Smooth muscle cell (in vitro differentiated cells): ENCODE data around the gene MAP3K8. TPM values are rescaled to one million over a fixed set of nuclear protein-coding genes. Genes with fewer than 3 reads are reported as not detected.

Experiments
- DNase-seq: peaks from one replicate; lab custom pipeline; 2025; ENCODE audit not compliant: unreplicated experiment; lab: John Stamatoyannopoulos, UW
- H2AFZ ChIP-seq: fragments of 200-600 bp; sonication (generic); 2 replicates; pipeline ENCODE4 v1.6.0; 2016; ENCODE audit warnings: antibody characterized with exemption, low read depth, mild to moderate bottlenecking
- H3F3A ChIP-seq: fragments of 200-600 bp; sonication (generic); 2 replicates; pipeline ENCODE4 v1.6.0; 2017; ENCODE audit warnings: antibody characterized with exemption, low read depth
- H3K27ac ChIP-seq: fragments of 200-600 bp; sonication (generic); 2 replicates; pipeline ENCODE4 v1.5.1; 2016; ENCODE audit warnings: low read depth, mild to moderate bottlenecking
- H3K27me3 ChIP-seq: fragments of 200-600 bp; sonication (generic); 2 replicates; pipeline ENCODE4 v1.6.1; 2016; ENCODE audit warnings: low read depth, mild to moderate bottlenecking
- H3K36me3 ChIP-seq: fragments of 200-600 bp; sonication (generic); 2 replicates; pipeline ENCODE4 v1.5.1; 2016; ENCODE audit warnings: low read depth
- H3K4me1 ChIP-seq: fragments of 200-600 bp; sonication (generic); 2 replicates; pipeline ENCODE4 v1.5.1; 2016; ENCODE audit warnings: low read depth
- H3K4me2 ChIP-seq: fragments of 200-600 bp; sonication (generic); 2 replicates; pipeline ENCODE4 v1.6.0; 2016; ENCODE audit warnings: mild to moderate bottlenecking
- H3K4me3 ChIP-seq: fragments of 200-600 bp; sonication (generic); 2 replicates; pipeline ENCODE4 v1.5.1; 2016; ENCODE audit warnings: mild to moderate bottlenecking
- H3K79me2 ChIP-seq: fragments of 200-600 bp; sonication (generic); 2 replicates; pipeline ENCODE4 v1.6.0; 2016; ENCODE audit warnings: low read depth, mild to moderate bottlenecking
- H3K9ac ChIP-seq: fragments of 200-600 bp; sonication (generic); 2 replicates; pipeline ENCODE4 v1.6.0; 2016; ENCODE audit warnings: low read depth
- H3K9me3 ChIP-seq: fragments of 200-600 bp; sonication (generic); replicated peaks from 2 replicates; pipeline ENCODE4 v1.5.1; 2016; ENCODE audit warnings: low read depth
- H4K20me1 ChIP-seq: fragments of 200-600 bp; sonication (generic); 2 replicates; pipeline ENCODE4 v1.6.0; 2016; ENCODE audit warnings: low read depth
- WGBS: methylation state at CpG from one replicate; pipeline ENCODE4 v1.1.7; 2016; ENCODE audit warnings: low lambda C conversion rate; 5-methylcytosine and 5-hydroxymethylcytosine counted together
- polyA plus RNA-seq: library from polyadenylated mRNA; unstranded; fragments of >200 nt; fragmentation: Nextera tagmentation; extraction: Ambion mirVana; gene quantifications from 2 replicates; pipeline ENCODE4 v1.2.1, GENCODE V29; 2016
- total RNA-seq: library from RNA; depleted of rRNA; stranded (reverse); fragments of >200 nt; gene quantifications from 2 replicates; pipeline ENCODE4 v1.2.3, GENCODE V29; 2014
- TF ChIP-seq, protein P1 (sequence below): fragments of 200-600 bp; sonication (generic); IDR thresholded peaks from 2 replicates; pipeline ENCODE4 v1.5.1; 2017; ENCODE audit warnings: borderline replicate concordance, mild to moderate bottlenecking, antibody characterized with exemption; ENCODE audit not compliant: insufficient read depth, poor library complexity, severe bottlenecking

The MAP3K8 gene
- total RNA-seq (10.4 and 23.5 TPM in 2 replicates), polyA plus RNA-seq (18.5 and 19.3 TPM in 2 replicates)

DNA sequence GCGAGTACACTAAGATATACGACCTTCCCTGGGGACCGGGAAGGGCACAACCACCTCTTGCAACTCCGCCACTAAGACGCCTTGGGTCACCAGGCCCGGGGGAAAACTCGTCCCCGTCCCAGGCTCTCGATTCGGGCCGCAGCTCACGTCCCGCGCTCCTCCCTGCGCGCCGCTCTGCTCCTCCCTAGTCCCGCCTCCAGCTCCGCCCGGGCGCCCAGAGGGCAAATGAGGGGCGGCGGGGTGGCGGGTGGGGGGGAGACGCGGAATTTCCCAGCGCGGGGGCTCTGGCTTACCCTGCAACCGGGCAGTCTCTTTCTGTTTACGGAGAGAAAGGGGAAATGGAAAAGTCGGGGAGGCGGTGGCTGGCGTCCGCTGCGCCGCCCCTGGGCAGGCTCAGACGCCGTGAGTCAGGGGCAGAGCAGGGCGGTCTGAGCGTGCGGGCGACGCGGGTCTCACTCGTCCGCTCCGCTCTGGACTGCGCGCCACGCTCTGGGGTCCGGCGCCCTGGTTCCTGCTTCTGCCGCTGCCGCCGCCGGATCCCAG is at the start of gene MAP3K8:
Gene MAP3K8 (plus strand): TSS at position 455 of the 543 bp plus-strand sequence. CDS start 4,755 bp downstream, outside the sequence.
- H3K27me3 ChIP-seq = no peaks in the 10 kb centered on the region
- TF ChIP-seq, protein P1, sequence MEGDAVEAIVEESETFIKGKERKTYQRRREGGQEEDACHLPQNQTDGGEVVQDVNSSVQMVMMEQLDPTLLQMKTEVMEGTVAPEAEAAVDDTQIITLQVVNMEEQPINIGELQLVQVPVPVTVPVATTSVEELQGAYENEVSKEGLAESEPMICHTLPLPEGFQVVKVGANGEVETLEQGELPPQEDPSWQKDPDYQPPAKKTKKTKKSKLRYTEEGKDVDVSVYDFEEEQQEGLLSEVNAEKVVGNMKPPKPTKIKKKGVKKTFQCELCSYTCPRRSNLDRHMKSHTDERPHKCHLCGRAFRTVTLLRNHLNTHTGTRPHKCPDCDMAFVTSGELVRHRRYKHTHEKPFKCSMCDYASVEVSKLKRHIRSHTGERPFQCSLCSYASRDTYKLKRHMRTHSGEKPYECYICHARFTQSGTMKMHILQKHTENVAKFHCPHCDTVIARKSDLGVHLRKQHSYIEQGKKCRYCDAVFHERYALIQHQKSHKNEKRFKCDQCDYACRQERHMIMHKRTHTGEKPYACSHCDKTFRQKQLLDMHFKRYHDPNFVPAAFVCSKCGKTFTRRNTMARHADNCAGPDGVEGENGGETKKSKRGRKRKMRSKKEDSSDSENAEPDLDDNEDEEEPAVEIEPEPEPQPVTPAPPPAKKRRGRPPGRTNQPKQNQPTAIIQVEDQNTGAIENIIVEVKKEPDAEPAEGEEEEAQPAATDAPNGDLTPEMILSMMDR = no peak
- peaks cover 33% of the 10 kb centered on the region for H3K4me1 ChIP-seq
- H3K4me2 ChIP-seq = peak within 1 kb of the TSS; percentile 96
- under 1% methylated on average over 41 of the region's 56 CpGs for WGBS
- peak; percentile 83 for DNase-seq
- H3K9me3 ChIP-seq = no peaks in the 10 kb centered on the region
- peaks cover 27% of the 10 kb centered on the region for H4K20me1 ChIP-seq
- H3K79me2 ChIP-seq = peaks cover 16% of the 10 kb centered on the region
- peak within 1 kb of the TSS; percentile 98 for H3K9ac ChIP-seq
- H2AFZ ChIP-seq = peak within 1 kb of the TSS; percentile 41
- H3F3A ChIP-seq = peaks cover 37% of the 10 kb centered on the region
- H3K27ac ChIP-seq = peak within 1 kb of the TSS; percentile 99
- H3K4me3 ChIP-seq = peak within 1 kb of the TSS; percentile 93
- no peaks in the 10 kb centered on the region for H3K36me3 ChIP-seq

DNA sequence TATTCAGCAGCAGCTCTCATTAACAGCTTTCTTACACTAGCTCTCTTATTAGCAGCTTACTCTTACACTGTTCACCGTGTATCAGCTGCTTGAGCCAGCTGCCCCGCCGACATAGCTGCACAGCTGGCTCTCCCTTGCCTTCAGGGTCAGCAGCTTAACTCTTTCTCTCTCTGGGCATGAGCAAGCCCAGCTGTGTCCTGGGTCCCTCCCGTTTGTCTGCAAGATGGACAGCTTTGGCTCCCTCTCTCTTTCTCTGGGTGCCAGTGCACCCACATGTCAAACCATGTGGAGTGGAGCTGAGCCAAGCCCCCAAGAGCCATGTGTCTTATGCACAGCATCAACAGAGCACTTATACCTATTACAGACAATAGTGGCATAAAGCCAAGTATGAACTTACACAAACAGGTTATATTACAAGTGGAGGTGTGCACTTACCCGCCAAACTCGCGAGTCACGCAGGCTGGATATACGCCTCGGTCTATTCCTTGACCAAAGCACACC is 49.2 kb upstream of the MAP3K8 start:
- Histone ChIP-seq H3K4me3 (no peak overlapping the region), H3K4me1 (no peaks in the 10 kb centered on the region), H3K4me2 (no peak overlapping the region), H3F3A (no peaks in the 10 kb centered on the region), H3K36me3 (no peaks in the 10 kb centered on the region), H2AFZ (no peak overlapping the region), H3K79me2 (no peaks in the 10 kb centered on the region), H3K27ac (no peak overlapping the region), H3K27me3 (no peaks in the 10 kb centered on the region), H3K9ac (no peak overlapping the region), H3K9me3 (no peaks in the 10 kb centered on the region), H4K20me1 (no peaks in the 10 kb centered on the region)
- DNase-seq = no peak
- WGBS = 67% methylated on average over 10 of the region's 10 CpGs
- TF ChIP-seq, protein P1 = peak; percentile 31

DNA sequence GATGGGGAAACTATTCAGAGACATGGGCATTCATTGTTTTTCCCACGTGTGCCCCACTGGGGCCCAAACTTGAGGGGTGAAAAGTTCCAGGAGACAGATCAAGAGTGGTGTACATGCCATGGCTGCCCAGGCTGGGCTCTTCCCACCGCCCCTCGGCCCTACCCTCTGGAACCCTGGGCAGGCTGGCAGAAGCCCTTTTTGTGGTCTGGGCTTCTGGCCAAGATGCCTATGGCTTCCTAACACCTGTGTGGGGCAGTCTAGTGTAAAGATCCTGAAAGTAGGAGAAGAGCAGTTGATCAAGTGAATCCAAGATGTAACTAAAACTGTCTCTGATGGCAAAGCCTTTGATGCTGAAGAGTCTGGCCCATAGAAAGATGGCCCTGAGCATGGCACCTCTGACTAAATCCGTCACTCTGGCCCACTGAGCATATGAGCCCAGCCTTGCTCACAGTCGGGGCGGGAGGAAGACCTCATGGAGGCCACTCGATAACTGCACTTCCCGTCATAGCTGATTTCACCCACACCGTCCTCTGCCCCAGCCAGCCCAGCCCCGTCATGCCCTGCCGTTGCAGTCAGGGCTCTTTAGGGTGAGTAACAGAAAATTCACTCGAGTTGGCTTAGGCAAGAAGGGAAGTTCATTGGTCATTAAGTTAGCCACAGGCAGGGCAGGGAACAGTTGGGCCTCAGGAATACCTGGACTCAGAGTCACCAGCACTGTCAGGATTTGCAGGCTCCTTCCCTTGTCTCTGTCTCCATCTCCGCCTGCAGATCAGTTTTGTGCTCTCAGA is 47.0 kb upstream of the MAP3K8 start:
- no peaks in the 10 kb centered on the region for H3K9me3 ChIP-seq
- H3K4me2 ChIP-seq = no peak overlapping the region
- no peaks in the 10 kb centered on the region for H4K20me1 ChIP-seq
- no peaks in the 10 kb centered on the region for H3K4me1 ChIP-seq
- H3K27ac ChIP-seq = no peak overlapping the region
- no peaks in the 10 kb centered on the region for H3F3A ChIP-seq
- no peak overlapping the region for H3K4me3 ChIP-seq
- H3K36me3 ChIP-seq = no peaks in the 10 kb centered on the region
- no peak overlapping the region for H2AFZ ChIP-seq
- no peaks in the 10 kb centered on the region for H3K27me3 ChIP-seq
- TF ChIP-seq, protein P1 = no peak
- no peak overlapping the region for H3K9ac ChIP-seq
- no peaks in the 10 kb centered on the region for H3K79me2 ChIP-seq
- no peak for DNase-seq
- 94% methylated on average over 13 of the region's 13 CpGs for WGBS
